HUES48 (cell line): ENCODE results near the gene NTN1.

ENCODE experiments used
- H3K27ac ChIP-seq: one replicate; pipeline ENCODE4 v1.7.0; 2013; ENCODE audit warnings: low read depth, low read length, inconsistent platforms
- H3K27me3 ChIP-seq: 2 replicates; pipeline ENCODE4 v1.6.1; 2013; ENCODE audit warnings: mild to moderate bottlenecking, low read length; ENCODE audit not compliant: control insufficient read depth, insufficient read depth
- H3K36me3 ChIP-seq: 2 replicates; pipeline ENCODE4 v1.6.1; 2013; ENCODE audit warnings: low read length; ENCODE audit not compliant: control insufficient read depth, insufficient read depth
- H3K4me1 ChIP-seq: 2 replicates; pipeline ENCODE4 v1.6.1; 2013; ENCODE audit warnings: mild to moderate bottlenecking, low read length; ENCODE audit not compliant: control insufficient read depth, insufficient read depth
- H3K4me3 ChIP-seq: 2 replicates; pipeline ENCODE4 v1.5.1; 2013; ENCODE audit warnings: mild to moderate bottlenecking, low read depth, low read length
- H3K9ac ChIP-seq: 2 replicates; pipeline ENCODE4 v1.6.1; 2013; ENCODE audit warnings: mild to moderate bottlenecking, low read depth, low read length, moderate library complexity
- H3K9me3 ChIP-seq: 2 replicates; pipeline ENCODE4 v1.6.1; 2013; ENCODE audit warnings: low read length; ENCODE audit not compliant: control insufficient read depth, insufficient read depth

Gene NTN1

GRCh38 chr17:9170853-9171252 lies 149.5 kb downstream of the NTN1 start:
- no peak overlapping the region for H3K4me3 ChIP-seq
- H3K27me3 ChIP-seq, result no peaks in the 10 kb centered on the region
- no peak overlapping the region for H3K9ac ChIP-seq
- H3K36me3 ChIP-seq, result no peaks in the 10 kb centered on the region
- H3K27ac ChIP-seq, result no peak overlapping the region
- H3K4me1 ChIP-seq, result peaks cover 14% of the 10 kb centered on the region
- no peaks in the 10 kb centered on the region for H3K9me3 ChIP-seq

- Histone ChIP-seq H3K4me3 (no peak overlapping the region), H3K27ac (no peak overlapping the region), H3K9ac (no peak overlapping the region), H3K9me3 (no peaks in the 10 kb centered on the region), H3K36me3 (no peaks in the 10 kb centered on the region), H3K27me3 (no peaks in the 10 kb centered on the region), H3K4me1 (peaks cover 14% of the 10 kb centered on the region)
These were observed 152.2 kb downstream of the NTN1 start for GRCh38 chr17:9173386-9173983.

GRCh38 chr17:9174312-9174711 lies 153.0 kb downstream of the NTN1 start:
- Histone ChIP-seq H3K4me1 (peaks cover 14% of the 10 kb centered on the region), H3K9ac (no peak overlapping the region), H3K27me3 (no peaks in the 10 kb centered on the region), H3K36me3 (no peaks in the 10 kb centered on the region), H3K4me3 (no peak overlapping the region), H3K9me3 (no peaks in the 10 kb centered on the region), H3K27ac (no peak overlapping the region)

DNA sequence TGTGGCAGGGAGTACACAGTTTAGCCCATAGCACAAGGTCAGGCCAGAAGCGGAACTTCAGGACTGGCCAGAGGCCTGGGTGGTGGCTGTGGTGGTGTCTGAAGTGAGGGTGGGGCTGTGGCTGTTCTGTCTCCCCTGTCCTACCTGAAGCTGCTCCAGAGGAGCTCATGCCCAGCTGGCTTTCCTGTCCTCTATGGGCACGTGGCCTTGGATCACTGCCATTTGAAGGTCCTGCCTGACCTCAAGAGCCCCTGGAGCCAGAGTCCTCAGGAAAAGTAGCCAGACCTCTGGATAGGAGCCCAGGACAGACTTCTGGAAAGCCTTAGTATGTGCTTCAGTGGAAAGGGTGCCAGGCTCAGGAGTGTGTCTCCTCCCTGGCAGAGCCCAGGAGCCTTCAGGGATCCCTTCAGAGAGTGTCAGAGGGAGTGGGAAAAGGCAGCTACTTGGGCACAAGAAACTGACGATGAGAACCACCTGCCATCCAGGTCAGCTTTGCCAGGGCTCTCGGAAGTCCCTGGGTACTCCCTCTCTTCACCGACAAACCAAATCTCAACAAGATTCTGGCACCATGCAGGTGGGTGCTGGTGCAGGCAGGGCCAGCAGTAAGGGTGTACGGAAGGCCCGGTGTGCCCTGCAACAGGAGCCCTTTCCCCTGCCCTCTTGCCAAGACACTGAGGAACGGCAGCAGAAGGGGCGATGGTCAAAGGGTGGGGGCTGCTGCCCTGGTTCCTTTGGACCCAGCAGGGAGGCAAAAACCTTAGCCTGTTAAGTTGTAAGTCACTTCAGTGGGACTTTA lies 153.7 kb downstream of the NTN1 start:
- Histone ChIP-seq H3K27ac (no peak overlapping the region), H3K4me3 (no peak overlapping the region), H3K36me3 (no peaks in the 10 kb centered on the region), H3K9me3 (no peaks in the 10 kb centered on the region), H3K9ac (no peak overlapping the region), H3K27me3 (no peaks in the 10 kb centered on the region), H3K4me1 (peaks cover 14% of the 10 kb centered on the region)

GRCh38 chr17:9175700-9176467 lies 154.6 kb downstream of the NTN1 start:
- Histone ChIP-seq H3K4me1 (peaks cover 7% of the 10 kb centered on the region), H3K27ac (no peak overlapping the region), H3K4me3 (no peak overlapping the region), H3K27me3 (no peaks in the 10 kb centered on the region), H3K9me3 (no peaks in the 10 kb centered on the region), H3K9ac (no peak overlapping the region), H3K36me3 (no peaks in the 10 kb centered on the region)

DNA sequence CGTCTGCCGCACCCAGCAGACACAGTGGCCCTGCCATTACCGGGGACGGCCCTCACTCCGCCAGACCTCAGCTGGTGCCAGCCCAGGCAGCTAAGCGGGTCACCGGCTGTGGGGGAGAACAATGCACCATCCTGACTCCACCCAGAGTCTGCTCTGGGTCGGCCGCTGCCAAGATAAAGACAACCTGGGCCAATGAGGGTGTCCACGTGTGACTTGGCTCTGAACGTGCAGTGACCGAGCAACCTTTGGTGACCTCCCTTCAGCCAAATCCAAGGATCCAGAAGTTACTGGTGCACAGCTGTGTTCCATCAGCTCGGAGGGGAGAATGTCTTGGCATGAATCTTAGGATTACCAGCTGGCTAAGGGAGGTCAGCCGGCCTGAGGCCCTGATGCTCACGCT lies 155.9 kb downstream of the NTN1 start:
- Histone ChIP-seq H3K27ac (no peak overlapping the region), H3K36me3 (no peaks in the 10 kb centered on the region), H3K4me1 (no peaks in the 10 kb centered on the region), H3K9me3 (no peaks in the 10 kb centered on the region), H3K27me3 (no peaks in the 10 kb centered on the region), H3K9ac (no peak overlapping the region), H3K4me3 (no peak overlapping the region)

DNA sequence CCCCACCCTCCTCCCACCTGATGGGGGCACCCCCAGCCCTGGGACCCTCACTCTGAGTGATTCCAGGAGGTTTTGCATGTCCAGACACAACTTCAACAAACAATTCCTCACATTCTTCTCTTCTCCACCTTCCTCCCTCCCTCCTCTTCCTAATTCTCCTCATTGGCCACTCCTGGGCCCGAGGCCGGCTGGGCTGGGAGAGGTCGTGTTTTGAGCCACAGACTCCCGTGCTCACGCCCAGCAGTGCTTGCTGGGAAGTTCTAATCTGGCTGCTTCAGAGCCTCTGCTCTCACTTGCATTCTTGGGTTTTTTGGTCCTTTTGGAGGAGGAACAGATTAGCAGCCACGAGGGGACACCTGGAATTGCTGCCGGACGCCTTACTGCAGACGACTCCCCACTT lies 157.0 kb downstream of the NTN1 start:
- no peaks in the 10 kb centered on the region for H3K36me3 ChIP-seq
- H3K27me3 ChIP-seq, result no peaks in the 10 kb centered on the region
- H3K4me1 ChIP-seq, result no peaks in the 10 kb centered on the region

GRCh38 chr17:9179602-9180001 lies 158.3 kb downstream of the NTN1 start:
- no peaks in the 10 kb centered on the region for H3K4me1 ChIP-seq
- no peak overlapping the region for H3K27ac ChIP-seq
- no peak overlapping the region for H3K4me3 ChIP-seq
- H3K9me3 ChIP-seq, result no peaks in the 10 kb centered on the region
- H3K9ac ChIP-seq, result no peak overlapping the region
- H3K27me3 ChIP-seq, result no peaks in the 10 kb centered on the region
- H3K36me3 ChIP-seq, result no peaks in the 10 kb centered on the region

More for the DNA sequence above, 157.0 kb downstream of the NTN1 start:
- H3K4me3 ChIP-seq, result no peak overlapping the region
- no peak overlapping the region for H3K9ac ChIP-seq
- H3K9me3 ChIP-seq, result no peaks in the 10 kb centered on the region
- no peak overlapping the region for H3K27ac ChIP-seq

- Histone ChIP-seq H3K27me3 (no peaks in the 10 kb centered on the region), H3K4me1 (no peaks in the 10 kb centered on the region), H3K4me3 (no peak overlapping the region), H3K9me3 (no peaks in the 10 kb centered on the region), H3K27ac (no peak overlapping the region), H3K36me3 (no peaks in the 10 kb centered on the region), H3K9ac (no peak overlapping the region)
These were observed 160.3 kb downstream of the NTN1 start for GRCh38 chr17:9181640-9182039.

DNA sequence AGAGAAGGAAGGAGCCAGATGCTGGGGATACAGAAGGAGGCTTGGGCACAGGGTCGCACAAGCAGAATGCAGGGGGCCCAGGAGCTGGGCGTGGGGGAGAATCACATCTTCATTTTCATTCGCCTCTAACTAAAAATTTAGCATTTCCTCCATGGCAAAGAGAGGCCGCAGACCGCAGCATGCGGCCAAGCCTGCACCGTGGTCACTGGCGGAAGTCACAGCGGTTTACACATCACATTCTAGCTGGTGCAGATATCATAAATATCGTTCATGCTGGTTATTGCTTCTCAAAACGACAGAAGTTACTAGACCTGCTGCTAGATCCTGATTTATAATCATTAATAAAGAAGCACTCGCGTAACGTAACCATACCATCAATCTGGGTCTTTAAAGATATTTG lies 162.0 kb downstream of the NTN1 start:
- H3K4me1 ChIP-seq, result no peaks in the 10 kb centered on the region

GRCh38 chr17:9185142-9185541 lies 163.8 kb downstream of the NTN1 start:
- no peaks in the 10 kb centered on the region for H3K4me1 ChIP-seq
- no peak overlapping the region for H3K27ac ChIP-seq
- no peak overlapping the region for H3K4me3 ChIP-seq
- no peak overlapping the region for H3K9ac ChIP-seq
- H3K9me3 ChIP-seq, result no peaks in the 10 kb centered on the region
- H3K36me3 ChIP-seq, result no peaks in the 10 kb centered on the region
- H3K27me3 ChIP-seq, result no peaks in the 10 kb centered on the region

More for the DNA sequence above, 162.0 kb downstream of the NTN1 start:
- no peak overlapping the region for H3K27ac ChIP-seq
- no peaks in the 10 kb centered on the region for H3K27me3 ChIP-seq
- no peaks in the 10 kb centered on the region for H3K9me3 ChIP-seq
- no peak overlapping the region for H3K4me3 ChIP-seq
- no peaks in the 10 kb centered on the region for H3K36me3 ChIP-seq
- H3K9ac ChIP-seq, result no peak overlapping the region
